ENCODE measurements around the gene PANK1. TPM values are rescaled to one million over a fixed set of nuclear protein-coding genes. Genes with fewer than 3 reads are reported as not detected.

Gene PANK1
- total and polyA plus RNA-seq, 2 of the 8 experiments (the other 6 are each of a cell fraction or from before 2014, with no cell fraction given) = 18.5 to 40.4 TPM

GRCh38 chr10:89655722-89656121 is 10.7 kb upstream of the PANK1 start (continued):
- TF ChIP-seq TEAD4 (IDR thresholded peaks at IDR 0.05; ENCODE audit: low read depth, low read length) (no peak), CREB1 (IDR thresholded peaks at IDR 0.05) (no peak), JUND (IDR thresholded peaks at IDR 0.05; ENCODE audit: low read length) (no peak), BCL11A (IDR thresholded peaks at IDR 0.05; ENCODE audit: low read depth in 2 of 2, low read length in 2 of 2) (no peak)

Data from H1 (cell line).